HG03558 (cell line): ENCODE data around the gene CALHM4.
"Not testable (repeated sequence)": the region's sequence is repeated elsewhere in the genome, so short reads cannot be mapped to it uniquely, and the experiment has no call there.

Experiments used
- ATAC-seq: cut with Tn5 transposase; IDR thresholded peaks from one replicate; pipeline ENCODE4 v1.9.1; 2021; ENCODE audit warnings: moderate number of reproducible peaks; ENCODE audit not compliant: unreplicated experiment; ENCODE audit errors: extremely low read depth

CALHM4 gene

DNA sequence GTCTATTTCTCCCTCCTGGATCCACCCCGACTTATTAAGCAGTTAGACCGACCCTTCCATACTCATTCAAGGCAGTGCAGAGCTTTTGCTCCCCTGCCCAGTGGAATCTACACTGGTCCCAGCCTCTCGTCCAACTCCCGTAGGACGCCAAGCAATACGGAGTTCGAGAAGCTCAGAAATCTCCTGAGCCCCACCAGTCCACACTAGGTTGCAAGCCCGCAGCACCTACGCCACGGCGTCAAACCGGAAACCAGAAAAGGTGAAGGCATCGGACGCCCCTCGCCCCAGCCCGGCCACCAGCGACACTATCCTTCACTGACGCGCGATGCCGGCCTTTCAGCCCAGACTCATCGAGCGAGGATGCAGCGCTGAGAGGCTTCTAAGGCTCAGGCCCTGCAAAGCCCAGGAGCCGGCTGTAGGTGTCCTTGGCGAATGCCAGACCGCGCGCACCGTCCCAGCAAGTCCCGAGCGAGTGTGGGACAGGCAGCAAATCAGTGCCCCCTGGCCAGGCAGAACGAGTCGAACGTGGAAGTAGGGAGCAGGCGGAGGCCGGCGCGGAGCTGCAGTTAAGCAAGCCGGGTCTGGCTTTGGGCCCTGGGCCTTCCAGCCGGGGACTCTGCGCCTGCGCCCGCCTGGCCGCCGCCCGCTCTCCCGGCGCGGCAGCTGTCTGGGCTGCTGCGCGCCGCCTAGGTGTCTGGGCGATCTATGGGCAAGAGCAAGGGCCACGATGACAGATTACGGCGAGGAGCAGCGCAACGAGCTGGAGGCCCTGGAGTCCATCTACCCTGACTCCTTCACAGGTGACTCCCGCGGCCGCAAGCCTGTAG, 17.5 kb downstream of the CALHM4 start, which contains the start of gene RWDD1:
RWDD1 (plus strand) TSS at position 649 of the 827 bp plus-strand sequence; CDS start at position 728, 79 bp downstream.
- ATAC-seq = peak; percentile 87

DNA sequence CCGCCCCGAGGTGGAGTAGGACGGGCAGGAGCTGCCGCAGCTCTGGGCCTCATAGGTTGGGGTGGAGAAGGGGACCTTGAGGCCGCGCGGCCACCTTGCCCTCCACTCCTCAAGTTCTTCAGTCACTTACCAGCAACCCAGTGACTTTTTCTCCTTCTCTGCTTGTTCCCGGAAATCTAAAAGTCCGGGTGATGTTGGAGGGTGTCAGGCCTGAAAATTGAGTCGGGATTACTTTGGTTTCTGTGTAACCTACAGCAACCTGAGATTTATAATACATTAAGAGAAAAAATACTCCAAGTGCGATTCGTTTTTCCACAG, 18.1 kb downstream of the CALHM4 start:
- ATAC-seq = no peak

DNA sequence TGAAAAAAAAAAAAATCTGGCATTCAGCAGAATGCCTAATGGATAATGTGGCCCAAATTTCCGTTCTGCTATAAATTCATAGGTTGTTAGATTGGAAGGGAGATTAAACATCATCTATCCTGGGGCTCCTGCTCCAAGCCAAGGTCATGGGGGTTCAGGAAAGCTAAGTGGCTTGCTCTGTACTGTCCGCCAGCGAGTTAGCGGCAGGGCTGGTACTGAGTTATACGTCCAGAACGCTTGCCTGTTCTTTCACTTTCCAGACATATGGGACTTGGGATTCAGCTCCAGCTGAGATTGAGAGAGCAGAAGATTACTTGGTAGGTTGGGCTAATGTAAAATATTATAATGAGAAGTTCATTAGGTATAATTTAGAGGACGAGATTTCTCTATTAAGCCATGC, 18.6 kb downstream of the CALHM4 start:
- ATAC-seq = no peak

DNA sequence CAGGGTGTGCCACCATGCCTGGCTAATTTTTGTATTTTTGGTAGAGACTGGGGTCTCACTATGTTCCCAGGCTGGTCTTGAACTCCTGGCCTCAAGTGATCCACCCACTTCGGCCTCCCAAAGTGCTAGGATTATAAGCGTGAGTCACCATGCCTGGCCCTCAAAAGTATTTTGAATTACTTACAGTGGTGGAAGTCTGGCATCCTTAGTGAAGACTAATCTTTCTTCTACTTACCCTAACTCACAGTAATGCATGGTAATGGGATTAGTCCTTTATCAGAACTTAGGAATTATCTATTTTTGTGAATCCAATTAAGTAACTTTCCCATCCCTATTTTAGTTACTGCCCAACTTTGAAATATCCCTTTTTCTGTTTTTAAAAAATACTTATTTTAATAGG, 21.7 kb downstream of the CALHM4 start:
- no peak for ATAC-seq

DNA sequence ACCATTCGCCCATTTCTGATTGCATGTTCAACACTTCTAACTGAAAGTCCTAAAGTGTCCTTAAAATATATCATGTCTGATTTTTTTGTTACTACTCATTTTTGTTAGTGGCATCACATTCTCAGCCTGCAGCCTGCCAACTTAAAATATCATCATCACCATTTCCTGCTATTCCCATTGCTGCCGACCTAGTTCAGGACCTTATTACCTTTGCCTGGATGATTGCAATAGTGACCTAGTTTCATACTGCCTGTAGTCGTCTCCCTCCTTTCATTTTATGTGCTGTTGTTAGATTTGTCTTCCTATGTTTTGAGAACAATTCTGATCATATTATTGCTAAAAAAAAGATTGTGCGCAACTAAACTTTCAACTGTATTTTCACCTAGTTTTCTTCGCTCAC, 23.9 kb downstream of the CALHM4 start:
- no peak for ATAC-seq

DNA sequence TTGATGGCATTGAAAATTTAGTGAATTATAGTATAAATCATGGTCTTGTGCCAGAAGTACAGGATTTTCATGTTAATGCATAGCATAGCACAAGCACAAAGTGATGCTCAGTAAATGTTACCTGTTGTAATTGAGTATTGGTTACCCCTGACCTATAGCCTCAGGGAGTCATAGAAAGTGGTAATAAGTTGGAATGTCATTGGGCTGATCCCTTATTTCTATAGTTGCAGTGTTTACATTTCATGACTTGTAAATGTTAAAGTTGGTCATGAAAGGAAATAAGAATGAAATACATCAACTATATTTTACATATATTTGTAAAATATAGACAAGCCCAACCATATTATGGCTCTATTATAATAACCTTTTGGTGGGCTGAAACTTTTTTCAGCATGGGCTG, 24.8 kb downstream of the CALHM4 start:
- ATAC-seq = no peak

DNA sequence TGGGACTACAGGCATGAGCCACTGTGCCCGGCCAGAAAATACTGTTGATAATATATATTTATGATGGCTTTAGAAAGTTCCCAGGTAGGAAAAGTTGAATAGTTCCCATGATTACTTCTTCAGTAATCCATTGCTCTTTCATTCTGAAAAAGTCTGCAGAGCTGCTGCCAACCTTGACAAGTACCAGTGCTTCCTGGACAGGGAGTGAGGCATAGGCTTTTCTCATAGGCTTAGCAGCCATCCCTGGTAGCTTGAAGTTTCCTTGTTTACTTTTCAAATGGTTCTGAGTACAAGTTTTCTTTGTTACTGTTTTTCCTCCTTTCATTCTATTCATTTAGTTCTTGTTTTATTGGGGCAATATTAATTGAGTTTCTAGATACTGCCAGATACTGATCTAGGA, 25.6 kb downstream of the CALHM4 start:
- ATAC-seq = no peak

DNA sequence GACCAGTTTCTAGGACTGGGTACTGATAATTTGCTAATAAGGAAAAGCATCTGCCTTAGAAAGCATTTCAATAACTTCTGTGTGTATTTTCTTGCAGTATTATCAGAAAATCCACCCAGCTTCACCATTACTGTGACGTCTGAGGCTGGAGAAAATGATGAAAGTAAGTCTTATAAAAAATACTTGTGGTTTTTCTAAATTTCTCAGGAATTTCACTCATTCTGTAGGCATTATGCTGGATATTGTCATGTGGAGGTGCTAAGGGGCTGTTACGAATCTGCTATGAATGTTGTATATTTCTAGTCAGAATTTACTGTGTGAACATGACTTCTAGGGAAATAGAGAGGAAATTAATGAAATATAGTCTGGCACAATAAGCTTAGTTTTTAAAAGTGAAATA, 26.6 kb downstream of the CALHM4 start:
- ATAC-seq = no peak

DNA sequence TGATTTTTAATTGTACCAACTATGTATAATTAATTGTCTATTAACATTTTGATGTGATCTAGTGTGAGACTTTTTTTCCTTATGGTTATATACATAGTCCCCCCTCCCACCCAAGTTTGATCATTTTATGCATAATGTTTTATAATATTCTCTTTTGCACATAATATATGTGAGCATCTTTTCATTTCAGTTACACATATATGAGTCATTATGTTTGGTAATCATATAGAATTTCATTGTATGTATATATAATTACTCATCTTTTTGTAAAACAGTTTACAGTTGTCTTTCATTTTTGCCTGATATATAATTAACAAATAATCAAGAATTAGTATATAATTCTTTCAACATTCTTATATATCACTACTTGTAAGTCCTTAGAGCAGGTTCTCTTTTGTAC, 32.7 kb downstream of the CALHM4 start:
- no peak for ATAC-seq

DNA sequence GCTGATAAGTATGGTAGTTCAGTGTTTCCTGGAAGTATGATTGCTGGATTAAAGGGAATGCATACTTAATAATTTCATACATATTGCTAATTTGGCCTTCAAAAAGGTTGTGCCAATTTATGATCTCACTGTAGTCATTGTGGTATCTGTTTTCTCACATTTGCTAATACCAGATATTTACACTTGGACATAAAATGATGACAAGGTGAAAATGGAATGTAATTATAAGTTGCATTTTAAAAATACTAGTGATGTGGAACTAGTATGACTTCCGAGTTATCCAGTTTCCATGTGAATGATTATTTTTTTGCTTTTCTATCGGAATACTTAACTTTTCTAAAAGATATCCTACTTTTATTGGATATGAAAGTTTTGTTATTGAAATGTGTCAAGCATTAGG, 33.2 kb downstream of the CALHM4 start:
- no peak for ATAC-seq

DNA sequence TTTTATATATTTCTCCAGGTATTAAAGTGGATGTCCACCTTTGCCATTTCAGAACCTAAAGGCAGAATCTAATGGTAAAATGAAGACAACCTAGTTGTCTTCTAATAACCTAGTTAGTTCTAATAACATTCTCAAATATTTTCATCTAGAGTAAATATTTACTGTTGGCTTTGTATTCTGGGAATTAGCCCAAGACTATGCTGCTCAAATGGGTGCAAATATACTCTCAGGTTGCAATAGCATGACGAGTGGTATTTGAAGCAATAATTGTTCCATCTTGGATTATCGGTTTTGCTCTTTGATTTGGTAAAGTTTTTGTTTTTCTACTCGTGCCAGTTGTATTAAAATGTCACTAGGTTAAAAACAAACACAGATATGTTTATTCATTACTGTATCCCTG, 41.7 kb downstream of the CALHM4 start:
- no peak for ATAC-seq

DNA sequence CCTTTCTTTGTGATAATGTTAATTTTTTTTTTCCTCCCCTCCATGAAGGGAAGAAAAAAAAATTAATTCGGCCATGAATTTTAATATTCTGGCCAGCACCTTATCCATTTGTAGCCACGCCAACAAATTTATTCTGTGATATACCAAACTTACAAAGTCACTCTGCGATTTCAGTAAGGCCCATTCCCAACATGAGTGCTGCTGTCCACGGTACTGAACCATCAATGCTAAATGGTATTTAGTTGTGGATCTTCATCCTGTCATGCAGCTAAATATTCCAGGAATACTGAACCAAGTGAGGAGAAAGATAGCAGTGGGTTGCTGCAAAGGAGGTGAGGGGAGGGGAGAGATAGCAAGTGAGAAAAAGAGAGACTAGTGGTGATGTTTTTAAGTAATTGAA, 43.3 kb downstream of the CALHM4 start:
- no peak for ATAC-seq

DNA sequence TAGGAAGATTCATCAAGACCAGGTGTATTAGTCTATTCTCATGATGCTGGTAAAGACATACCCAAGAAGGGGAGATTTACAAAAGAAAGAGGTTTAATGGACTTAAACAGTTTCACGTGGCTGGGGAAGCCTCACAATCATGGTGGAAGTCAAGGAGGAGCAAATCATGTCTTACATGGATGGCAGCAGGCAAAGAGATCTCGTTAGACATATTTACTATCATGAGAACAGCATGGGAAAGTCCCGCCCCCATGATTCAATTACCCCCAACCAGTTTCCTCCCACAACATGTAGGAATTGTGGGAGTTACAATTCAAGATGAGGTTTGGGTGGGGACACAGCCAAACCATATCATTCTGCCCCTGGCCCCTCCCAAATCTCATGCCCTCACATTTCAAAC, 50.4 kb downstream of the CALHM4 start:
- ATAC-seq = not testable (repeated sequence)

DNA sequence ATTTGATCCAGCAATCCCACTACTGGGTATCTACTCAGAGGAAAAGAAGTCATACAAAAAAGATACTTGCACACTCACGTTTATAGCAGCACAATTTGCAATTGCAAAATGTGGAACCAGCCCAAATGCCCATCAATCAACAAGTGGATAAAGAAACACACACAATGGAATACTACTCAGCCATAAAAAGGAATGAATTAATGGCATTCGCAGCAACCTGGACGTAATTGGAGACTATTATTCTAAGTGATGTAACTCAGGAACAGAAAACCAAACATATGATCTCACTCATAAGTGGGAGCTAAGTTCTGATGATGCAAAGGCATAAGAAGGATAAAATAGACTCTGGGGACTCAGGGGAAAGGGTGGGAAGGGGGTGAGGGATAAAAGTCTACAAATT, 51.3 kb downstream of the CALHM4 start:
- not testable (repeated sequence) for ATAC-seq

DNA sequence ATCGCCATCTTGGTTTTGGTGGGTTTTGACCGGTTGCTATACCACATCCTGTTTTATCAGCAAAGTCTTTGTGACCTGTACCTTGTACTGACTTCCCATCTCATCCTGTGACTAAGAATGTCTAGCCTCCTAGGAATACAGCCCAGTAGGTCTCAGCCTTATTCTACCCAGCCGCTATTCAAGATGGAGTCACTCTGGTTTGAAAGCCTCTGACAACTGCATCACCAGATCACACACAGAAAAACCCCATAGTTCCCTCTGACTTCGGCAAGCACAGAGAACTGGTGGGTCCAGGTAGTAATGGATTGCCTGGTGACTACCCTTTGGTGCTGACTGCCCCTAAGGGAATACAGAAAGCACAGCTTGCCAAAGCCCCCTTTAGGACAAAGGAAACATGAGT, 52.4 kb downstream of the CALHM4 start:
- ATAC-seq = no peak
